ENCODE data around the gene SBNO2. TPM values are rescaled to one million over a fixed set of nuclear protein-coding genes. Genes with fewer than 3 reads are reported as not detected.
A peak's percentile ranks its signal among the peaks of the same experiment; 100 is the strongest.

Gene SBNO2
- total and polyA plus RNA-seq, 9 of the 15 experiments (the other 6 are each of a cell fraction or from before 2014, with no cell fraction given), result 0.01 to 46.2 (median 6.7) TPM

- no peak for TF ChIP-seq CHD4 (IDR thresholded peaks at IDR 0.05; ENCODE audit: insufficient read depth, insufficient replicate concordance, low read depth, low read length, poor library complexity, severe bottlenecking)
- no peak for TF ChIP-seq RBM15 (IDR thresholded peaks at IDR 0.05; ENCODE audit: insufficient read depth, low read length)
- TF ChIP-seq, protein P1, sequence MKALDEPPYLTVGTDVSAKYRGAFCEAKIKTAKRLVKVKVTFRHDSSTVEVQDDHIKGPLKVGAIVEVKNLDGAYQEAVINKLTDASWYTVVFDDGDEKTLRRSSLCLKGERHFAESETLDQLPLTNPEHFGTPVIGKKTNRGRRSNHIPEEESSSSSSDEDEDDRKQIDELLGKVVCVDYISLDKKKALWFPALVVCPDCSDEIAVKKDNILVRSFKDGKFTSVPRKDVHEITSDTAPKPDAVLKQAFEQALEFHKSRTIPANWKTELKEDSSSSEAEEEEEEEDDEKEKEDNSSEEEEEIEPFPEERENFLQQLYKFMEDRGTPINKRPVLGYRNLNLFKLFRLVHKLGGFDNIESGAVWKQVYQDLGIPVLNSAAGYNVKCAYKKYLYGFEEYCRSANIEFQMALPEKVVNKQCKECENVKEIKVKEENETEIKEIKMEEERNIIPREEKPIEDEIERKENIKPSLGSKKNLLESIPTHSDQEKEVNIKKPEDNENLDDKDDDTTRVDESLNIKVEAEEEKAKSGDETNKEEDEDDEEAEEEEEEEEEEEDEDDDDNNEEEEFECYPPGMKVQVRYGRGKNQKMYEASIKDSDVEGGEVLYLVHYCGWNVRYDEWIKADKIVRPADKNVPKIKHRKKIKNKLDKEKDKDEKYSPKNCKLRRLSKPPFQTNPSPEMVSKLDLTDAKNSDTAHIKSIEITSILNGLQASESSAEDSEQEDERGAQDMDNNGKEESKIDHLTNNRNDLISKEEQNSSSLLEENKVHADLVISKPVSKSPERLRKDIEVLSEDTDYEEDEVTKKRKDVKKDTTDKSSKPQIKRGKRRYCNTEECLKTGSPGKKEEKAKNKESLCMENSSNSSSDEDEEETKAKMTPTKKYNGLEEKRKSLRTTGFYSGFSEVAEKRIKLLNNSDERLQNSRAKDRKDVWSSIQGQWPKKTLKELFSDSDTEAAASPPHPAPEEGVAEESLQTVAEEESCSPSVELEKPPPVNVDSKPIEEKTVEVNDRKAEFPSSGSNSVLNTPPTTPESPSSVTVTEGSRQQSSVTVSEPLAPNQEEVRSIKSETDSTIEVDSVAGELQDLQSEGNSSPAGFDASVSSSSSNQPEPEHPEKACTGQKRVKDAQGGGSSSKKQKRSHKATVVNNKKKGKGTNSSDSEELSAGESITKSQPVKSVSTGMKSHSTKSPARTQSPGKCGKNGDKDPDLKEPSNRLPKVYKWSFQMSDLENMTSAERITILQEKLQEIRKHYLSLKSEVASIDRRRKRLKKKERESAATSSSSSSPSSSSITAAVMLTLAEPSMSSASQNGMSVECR (CRISPR knock-in tag; IDR thresholded peaks at IDR 0.05), result no peak
- no peak for TF ChIP-seq CBX3 (IDR thresholded peaks at IDR 0.05; ENCODE audit: borderline replicate concordance in 1 of 2, low read length in 2 of 2)
- no peak for TF ChIP-seq SUPT5H (IDR thresholded peaks at IDR 0.05)
- no peak for TF ChIP-seq HCFC1 (IDR thresholded peaks at IDR 0.05; ENCODE audit: low read depth, low read length)
- TF ChIP-seq XRCC5 (IDR thresholded peaks at IDR 0.05; ENCODE audit: low read depth, low read length), result no peak
- TF ChIP-seq, protein P2, sequence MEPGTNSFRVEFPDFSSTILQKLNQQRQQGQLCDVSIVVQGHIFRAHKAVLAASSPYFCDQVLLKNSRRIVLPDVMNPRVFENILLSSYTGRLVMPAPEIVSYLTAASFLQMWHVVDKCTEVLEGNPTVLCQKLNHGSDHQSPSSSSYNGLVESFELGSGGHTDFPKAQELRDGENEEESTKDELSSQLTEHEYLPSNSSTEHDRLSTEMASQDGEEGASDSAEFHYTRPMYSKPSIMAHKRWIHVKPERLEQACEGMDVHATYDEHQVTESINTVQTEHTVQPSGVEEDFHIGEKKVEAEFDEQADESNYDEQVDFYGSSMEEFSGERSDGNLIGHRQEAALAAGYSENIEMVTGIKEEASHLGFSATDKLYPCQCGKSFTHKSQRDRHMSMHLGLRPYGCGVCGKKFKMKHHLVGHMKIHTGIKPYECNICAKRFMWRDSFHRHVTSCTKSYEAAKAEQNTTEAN (CRISPR knock-in tag; IDR thresholded peaks at IDR 0.05), result no peak
- TF ChIP-seq MXI1 (IDR thresholded peaks at IDR 0.05; ENCODE audit: low read depth, low read length), result no peak
- TF ChIP-seq, protein P3, sequence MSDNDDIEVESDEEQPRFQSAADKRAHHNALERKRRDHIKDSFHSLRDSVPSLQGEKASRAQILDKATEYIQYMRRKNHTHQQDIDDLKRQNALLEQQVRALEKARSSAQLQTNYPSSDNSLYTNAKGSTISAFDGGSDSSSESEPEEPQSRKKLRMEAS (CRISPR knock-in tag; IDR thresholded peaks at IDR 0.05), result 0 out of 2 replicates have a peak, but pooled peaks have one; percentile 26
- no peak for TF ChIP-seq GABPB2 (CRISPR knock-in tag; conservative IDR thresholded peaks at IDR 0.05)
- TF ChIP-seq ZNF143 (CRISPR knock-in tag; IDR thresholded peaks at IDR 0.05), result no peak
- no peak for TF ChIP-seq NFE2L1 (tag; IDR thresholded peaks at IDR 0.05; ENCODE audit: borderline replicate concordance, low read depth)
- TF ChIP-seq, protein P4, sequence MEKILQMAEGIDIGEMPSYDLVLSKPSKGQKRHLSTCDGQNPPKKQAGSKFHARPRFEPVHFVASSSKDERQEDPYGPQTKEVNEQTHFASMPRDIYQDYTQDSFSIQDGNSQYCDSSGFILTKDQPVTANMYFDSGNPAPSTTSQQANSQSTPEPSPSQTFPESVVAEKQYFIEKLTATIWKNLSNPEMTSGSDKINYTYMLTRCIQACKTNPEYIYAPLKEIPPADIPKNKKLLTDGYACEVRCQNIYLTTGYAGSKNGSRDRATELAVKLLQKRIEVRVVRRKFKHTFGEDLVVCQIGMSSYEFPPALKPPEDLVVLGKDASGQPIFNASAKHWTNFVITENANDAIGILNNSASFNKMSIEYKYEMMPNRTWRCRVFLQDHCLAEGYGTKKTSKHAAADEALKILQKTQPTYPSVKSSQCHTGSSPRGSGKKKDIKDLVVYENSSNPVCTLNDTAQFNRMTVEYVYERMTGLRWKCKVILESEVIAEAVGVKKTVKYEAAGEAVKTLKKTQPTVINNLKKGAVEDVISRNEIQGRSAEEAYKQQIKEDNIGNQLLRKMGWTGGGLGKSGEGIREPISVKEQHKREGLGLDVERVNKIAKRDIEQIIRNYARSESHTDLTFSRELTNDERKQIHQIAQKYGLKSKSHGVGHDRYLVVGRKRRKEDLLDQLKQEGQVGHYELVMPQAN (IDR thresholded peaks at IDR 0.05; ENCODE audit: borderline replicate concordance), result no peak
- no peak for TF ChIP-seq IRF2 (CRISPR knock-in tag; IDR thresholded peaks at IDR 0.05)
- TF ChIP-seq PKNOX1 (IDR thresholded peaks at IDR 0.05), result peak; percentile 59
- TF ChIP-seq L3MBTL2 (IDR thresholded peaks at IDR 0.05), result peak; percentile 39; the same call in 1 of the 2 replicates
- TF ChIP-seq NBN (IDR thresholded peaks at IDR 0.05; ENCODE audit: low read depth), result no peak
- TF ChIP-seq ZNF764 (CRISPR knock-in tag; IDR thresholded peaks at IDR 0.05; ENCODE audit: low read depth), result no peak
Observed at GRCh38 chr19:1079566-1080111, 94.4 kb downstream of the SBNO2 start (continued).
